OCI-LY1 (cell line): ENCODE results near the gene OSBPL2.

Experiments used
- H2AFZ ChIP-seq: fragments of 200-600 bp; sonication (generic), shearing (Covaris generic); 2 replicates; pipeline ENCODE4 v1.6.0; 2014; ENCODE audit warnings: antibody characterized with exemption, mild to moderate bottlenecking, low read length
- H3F3A ChIP-seq: fragments of 200-600 bp; sonication (generic), shearing (Covaris generic); 2 replicates; pipeline ENCODE4 v1.6.0; 2014; ENCODE audit warnings: mild to moderate bottlenecking, antibody characterized with exemption, low read length, moderate library complexity; ENCODE audit not compliant: insufficient read depth
- H3K27ac ChIP-seq: fragments of 200-600 bp; sonication (generic); 2 replicates; pipeline ENCODE4 v1.5.1; 2014; ENCODE audit warnings: low read length, mixed run types, mild to moderate bottlenecking, low read depth; ENCODE audit not compliant: poor library complexity, severe bottlenecking
- H3K27me3 ChIP-seq: fragments of 200-600 bp; sonication (generic); 2 replicates; pipeline ENCODE4 v1.6.0; 2014; ENCODE audit warnings: antibody characterized with exemption, mild to moderate bottlenecking, low read length, moderate library complexity; ENCODE audit not compliant: insufficient read depth
- H3K36me3 ChIP-seq: fragments of 200-600 bp; sonication (generic); 2 replicates; pipeline ENCODE4 v1.6.1; 2014; ENCODE audit warnings: mild to moderate bottlenecking, antibody characterized with exemption, low read length, moderate library complexity, mixed read lengths; ENCODE audit not compliant: insufficient read depth
- H3K4me1 ChIP-seq: fragments of 200-600 bp; sonication (generic); 2 replicates; pipeline ENCODE4 v1.5.1; 2014; ENCODE audit warnings: mild to moderate bottlenecking, low read length, moderate library complexity; ENCODE audit not compliant: insufficient read depth, severe bottlenecking
- H3K4me2 ChIP-seq: fragments of 200-600 bp; sonication (generic), shearing (Covaris generic); 2 replicates; pipeline ENCODE4 v1.6.1; 2014; ENCODE audit warnings: low read length
- H3K4me3 ChIP-seq: fragments of 200-600 bp; sonication (generic); 2 replicates; pipeline ENCODE4 v1.5.1; 2014; ENCODE audit warnings: low read length, low read depth, mild to moderate bottlenecking, mixed read lengths; ENCODE audit not compliant: poor library complexity, severe bottlenecking
- H3K79me2 ChIP-seq: fragments of 200-600 bp; shearing (Covaris generic); 2 replicates; pipeline ENCODE4 v1.6.1; 2016; ENCODE audit warnings: mixed run types, low read length, mixed read lengths; ENCODE audit not compliant: insufficient read depth
- H3K9ac ChIP-seq: fragments of 200-600 bp; sonication (generic), shearing (Covaris generic); 2 replicates; pipeline ENCODE4 v1.6.1; 2014; ENCODE audit warnings: mild to moderate bottlenecking, low read length, mixed read lengths
- H3K9me2 ChIP-seq: fragments of 200-600 bp; sonication (generic), shearing (Covaris generic); 2 replicates; pipeline ENCODE4 v1.6.1; 2014; ENCODE audit warnings: low read depth, mild to moderate bottlenecking, low read length, mixed read lengths
- H3K9me3 ChIP-seq: fragments of 200-600 bp; shearing (Covaris generic); 2 replicates; pipeline ENCODE4 v1.6.1; 2014; ENCODE audit warnings: low read length, mixed read lengths
- H4K20me1 ChIP-seq: fragments of 200-600 bp; sonication (generic), shearing (Covaris generic); 2 replicates; pipeline ENCODE4 v1.6.0; 2016; ENCODE audit warnings: mild to moderate bottlenecking, low read length; ENCODE audit not compliant: insufficient read depth
- CTCF ChIP-seq: fragments of 200-600 bp; sonication (generic), shearing (Covaris generic); IDR thresholded peaks from 2 replicates; pipeline ENCODE4 v1.5.1; 2017; ENCODE audit warnings: mild to moderate bottlenecking, antibody characterized with exemption, low read length, moderate library complexity, mixed read lengths
- EZH2 ChIP-seq: fragments of 200-600 bp; sonication (generic), shearing (Covaris generic); IDR thresholded peaks from 2 replicates; pipeline ENCODE4 v1.8.0; 2017; ENCODE audit warnings: borderline replicate concordance, mixed run types, mild to moderate bottlenecking, antibody characterized with exemption, low read length, moderate library complexity, mixed read lengths

OSBPL2 gene

DNA sequence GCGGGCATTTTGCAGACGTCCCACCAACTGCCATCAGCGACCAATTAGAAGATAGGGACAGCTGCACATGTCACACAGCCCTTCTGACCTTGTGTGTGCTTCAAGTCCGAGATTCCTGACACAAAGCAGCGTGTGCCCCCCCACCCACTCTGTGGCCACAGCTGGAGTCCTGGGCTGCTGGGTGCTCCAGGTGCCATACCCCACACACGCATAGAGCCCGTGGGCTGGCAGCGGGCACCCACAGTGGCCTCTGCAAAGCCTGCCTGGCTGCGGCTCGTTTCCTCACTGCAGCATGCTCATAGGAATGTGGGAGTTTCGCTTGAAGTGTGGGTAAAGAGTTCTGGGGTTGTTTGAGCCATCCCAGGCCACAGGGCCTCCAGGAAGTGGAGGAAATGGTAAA is 62.0 kb downstream of the OSBPL2 start:
- Histone ChIP-seq H4K20me1 (no peaks in the 10 kb centered on the region), H3K9me3 (no peaks in the 10 kb centered on the region), H3K9ac (peak overlapping the region; percentile 33; the same call in 1 of the 2 replicates), H3K4me1 (peaks cover 43% of the 10 kb centered on the region), H3K79me2 (peaks cover 21% of the 10 kb centered on the region), H3K36me3 (peaks cover 28% of the 10 kb centered on the region), H3K4me2 (peak overlapping the region; percentile 17; the same call in 1 of the 2 replicates), H2AFZ (no peak overlapping the region), H3K4me3 (no peak overlapping the region), H3K27me3 (no peaks in the 10 kb centered on the region), H3K27ac (peak overlapping the region; percentile 92), H3K9me2 (no peaks in the 10 kb centered on the region), H3F3A (no peaks in the 10 kb centered on the region)
- no peak for TF ChIP-seq CTCF
- TF ChIP-seq EZH2 = no peak

- Histone ChIP-seq H3F3A (no peaks in the 10 kb centered on the region), H3K9ac (no peak overlapping the region), H2AFZ (no peak overlapping the region), H3K9me2 (no peaks in the 10 kb centered on the region), H3K79me2 (peaks cover 24% of the 10 kb centered on the region), H4K20me1 (no peaks in the 10 kb centered on the region), H3K4me2 (no peak overlapping the region), H3K4me1 (peaks cover 47% of the 10 kb centered on the region), H3K4me3 (no peak overlapping the region), H3K27me3 (no peaks in the 10 kb centered on the region), H3K27ac (peak overlapping the region; percentile 92), H3K9me3 (no peaks in the 10 kb centered on the region), H3K36me3 (peaks cover 29% of the 10 kb centered on the region)
- TF ChIP-seq CTCF = no peak
- no peak for TF ChIP-seq EZH2
These were observed 62.9 kb downstream of the OSBPL2 start for GRCh38 chr20:62301111-62301668.

DNA sequence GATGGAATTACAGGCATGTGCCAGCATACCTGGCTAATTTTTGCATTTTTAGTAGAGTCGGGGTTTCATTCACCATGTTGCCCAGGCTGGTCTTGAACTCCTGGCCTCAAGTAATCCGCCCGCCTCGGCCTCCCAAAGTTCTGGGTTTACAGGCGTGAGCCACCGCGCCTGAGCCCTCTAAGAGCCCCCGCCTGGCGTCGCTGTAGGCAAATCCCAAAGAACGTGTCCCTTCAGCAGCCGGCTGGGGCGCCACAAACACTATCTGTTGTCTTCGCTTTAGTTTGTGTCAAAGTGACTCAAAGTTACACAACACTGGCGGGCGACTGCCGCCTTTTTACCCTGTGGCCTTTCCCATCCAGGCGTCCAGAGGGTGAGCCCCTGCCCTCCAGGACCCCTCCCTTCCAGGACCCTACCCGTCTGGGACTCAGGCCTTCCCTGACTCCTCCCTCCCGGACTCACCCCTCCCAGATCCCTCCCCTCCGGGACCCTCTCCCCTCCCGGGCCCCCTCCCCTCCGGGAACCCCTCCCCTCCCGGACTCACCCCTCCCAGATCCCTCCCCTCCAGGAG is 63.5 kb downstream of the OSBPL2 start:
- Histone ChIP-seq H2AFZ (no peak overlapping the region), H3K9ac (peak overlapping the region; percentile 84), H3K4me3 (peak overlapping the region; percentile 93), H3K4me1 (peaks cover 47% of the 10 kb centered on the region), H3K27ac (peak overlapping the region; percentile 92), H3K4me2 (peak overlapping the region; percentile 87), H3F3A (no peaks in the 10 kb centered on the region), H3K9me2 (no peaks in the 10 kb centered on the region), H4K20me1 (no peaks in the 10 kb centered on the region), H3K9me3 (no peaks in the 10 kb centered on the region), H3K79me2 (peaks cover 24% of the 10 kb centered on the region), H3K36me3 (peaks cover 35% of the 10 kb centered on the region), H3K27me3 (no peaks in the 10 kb centered on the region)
- TF ChIP-seq CTCF (peak; percentile 64), EZH2 (no peak)
